ENCODE results near the gene DIPK1C.
"Not testable (repeated sequence)": the region's sequence is repeated elsewhere in the genome, so short reads cannot be mapped to it uniquely, and the experiment has no call there.

DNA sequence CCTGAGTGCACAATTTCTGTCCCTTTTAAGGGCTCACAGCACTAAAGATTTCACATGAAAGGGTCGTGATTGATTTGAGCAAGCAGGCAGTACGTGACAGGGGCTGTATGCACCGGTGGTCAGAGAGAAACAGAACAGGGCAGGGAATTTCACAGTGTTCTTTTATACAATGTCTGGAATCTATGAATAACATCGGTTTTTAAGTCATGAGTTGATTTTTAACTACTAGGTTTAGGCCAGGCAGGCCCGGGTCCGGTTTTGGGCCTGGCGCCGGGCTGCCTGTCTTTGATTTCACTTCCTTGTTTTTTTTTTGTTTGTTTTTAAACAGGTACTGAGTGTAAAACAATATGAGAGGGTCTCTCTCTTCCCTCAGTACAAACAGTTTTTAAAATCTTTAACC lies 43.7 kb upstream of the DIPK1C start:
- TF ChIP-seq POLR2AphosphoS5, POLR2A, EP300 (IDR thresholded peaks at IDR 0.05): not testable (repeated sequence)
- TF ChIP-seq, protein P1, sequence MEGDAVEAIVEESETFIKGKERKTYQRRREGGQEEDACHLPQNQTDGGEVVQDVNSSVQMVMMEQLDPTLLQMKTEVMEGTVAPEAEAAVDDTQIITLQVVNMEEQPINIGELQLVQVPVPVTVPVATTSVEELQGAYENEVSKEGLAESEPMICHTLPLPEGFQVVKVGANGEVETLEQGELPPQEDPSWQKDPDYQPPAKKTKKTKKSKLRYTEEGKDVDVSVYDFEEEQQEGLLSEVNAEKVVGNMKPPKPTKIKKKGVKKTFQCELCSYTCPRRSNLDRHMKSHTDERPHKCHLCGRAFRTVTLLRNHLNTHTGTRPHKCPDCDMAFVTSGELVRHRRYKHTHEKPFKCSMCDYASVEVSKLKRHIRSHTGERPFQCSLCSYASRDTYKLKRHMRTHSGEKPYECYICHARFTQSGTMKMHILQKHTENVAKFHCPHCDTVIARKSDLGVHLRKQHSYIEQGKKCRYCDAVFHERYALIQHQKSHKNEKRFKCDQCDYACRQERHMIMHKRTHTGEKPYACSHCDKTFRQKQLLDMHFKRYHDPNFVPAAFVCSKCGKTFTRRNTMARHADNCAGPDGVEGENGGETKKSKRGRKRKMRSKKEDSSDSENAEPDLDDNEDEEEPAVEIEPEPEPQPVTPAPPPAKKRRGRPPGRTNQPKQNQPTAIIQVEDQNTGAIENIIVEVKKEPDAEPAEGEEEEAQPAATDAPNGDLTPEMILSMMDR (IDR thresholded peaks at IDR 0.05): not testable (repeated sequence)

All from suprapubic skin (tissue), 4 donors.